ENCODE measurements around the gene GLI3.

- TF ChIP-seq, protein P1, sequence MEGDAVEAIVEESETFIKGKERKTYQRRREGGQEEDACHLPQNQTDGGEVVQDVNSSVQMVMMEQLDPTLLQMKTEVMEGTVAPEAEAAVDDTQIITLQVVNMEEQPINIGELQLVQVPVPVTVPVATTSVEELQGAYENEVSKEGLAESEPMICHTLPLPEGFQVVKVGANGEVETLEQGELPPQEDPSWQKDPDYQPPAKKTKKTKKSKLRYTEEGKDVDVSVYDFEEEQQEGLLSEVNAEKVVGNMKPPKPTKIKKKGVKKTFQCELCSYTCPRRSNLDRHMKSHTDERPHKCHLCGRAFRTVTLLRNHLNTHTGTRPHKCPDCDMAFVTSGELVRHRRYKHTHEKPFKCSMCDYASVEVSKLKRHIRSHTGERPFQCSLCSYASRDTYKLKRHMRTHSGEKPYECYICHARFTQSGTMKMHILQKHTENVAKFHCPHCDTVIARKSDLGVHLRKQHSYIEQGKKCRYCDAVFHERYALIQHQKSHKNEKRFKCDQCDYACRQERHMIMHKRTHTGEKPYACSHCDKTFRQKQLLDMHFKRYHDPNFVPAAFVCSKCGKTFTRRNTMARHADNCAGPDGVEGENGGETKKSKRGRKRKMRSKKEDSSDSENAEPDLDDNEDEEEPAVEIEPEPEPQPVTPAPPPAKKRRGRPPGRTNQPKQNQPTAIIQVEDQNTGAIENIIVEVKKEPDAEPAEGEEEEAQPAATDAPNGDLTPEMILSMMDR (conservative IDR thresholded peaks at IDR 0.05), result no peak
- TF ChIP-seq EZH2 (IDR thresholded peaks at IDR 0.05; ENCODE audit: low read depth), result no peak
These were observed 224.7 kb downstream of the GLI3 start for GRCh38 chr7:42012313-42012712.
